Suppressor macrophage treated with lipopolysaccharide for 4 hours (primary cell): ENCODE data around the gene DPF3.
A peak's percentile ranks its signal among the peaks of the same experiment; 100 is the strongest.

Experiments
- DNase-seq: peaks from one replicate; pipeline ENCODE4 v3.0.0-alpha.2; 2020

Gene DPF3

DNA sequence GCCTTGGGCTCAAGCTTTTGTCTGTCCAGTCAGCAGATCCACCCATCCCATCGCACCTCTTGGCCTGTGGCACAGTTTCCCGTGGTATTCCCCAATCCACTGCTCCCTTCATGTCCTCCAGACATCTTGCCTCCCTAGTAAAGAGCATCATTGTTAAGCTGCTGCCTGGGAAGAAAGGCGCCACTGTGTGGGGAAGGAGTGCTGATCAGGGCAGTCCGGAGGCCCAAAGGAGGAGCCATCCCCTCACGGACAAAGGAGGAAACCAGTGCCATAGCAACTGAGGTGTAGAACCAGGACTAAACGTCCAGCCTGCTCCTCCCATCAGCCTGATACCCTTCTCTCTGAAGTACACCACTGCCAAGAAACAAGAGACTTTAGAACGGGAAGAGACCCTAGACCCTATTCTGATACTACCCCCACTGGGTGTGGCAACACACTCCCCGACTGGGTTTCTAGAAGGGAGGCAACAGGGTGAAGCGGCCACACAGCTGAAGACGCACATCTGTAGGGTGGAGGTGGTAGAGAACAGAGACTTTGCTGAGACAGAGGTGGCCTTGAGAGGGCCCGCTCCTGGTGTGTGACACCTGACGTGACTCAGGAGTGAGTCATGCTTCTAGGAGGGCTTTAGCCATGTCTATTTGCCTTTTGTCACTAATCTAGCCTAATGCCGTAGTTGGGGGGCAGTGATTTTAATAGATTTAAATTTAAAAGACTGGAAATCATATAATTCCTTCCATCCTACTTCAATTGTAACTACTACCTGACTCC is 185.0 kb downstream of the DPF3 start:
- DNase-seq = no peak

DNA sequence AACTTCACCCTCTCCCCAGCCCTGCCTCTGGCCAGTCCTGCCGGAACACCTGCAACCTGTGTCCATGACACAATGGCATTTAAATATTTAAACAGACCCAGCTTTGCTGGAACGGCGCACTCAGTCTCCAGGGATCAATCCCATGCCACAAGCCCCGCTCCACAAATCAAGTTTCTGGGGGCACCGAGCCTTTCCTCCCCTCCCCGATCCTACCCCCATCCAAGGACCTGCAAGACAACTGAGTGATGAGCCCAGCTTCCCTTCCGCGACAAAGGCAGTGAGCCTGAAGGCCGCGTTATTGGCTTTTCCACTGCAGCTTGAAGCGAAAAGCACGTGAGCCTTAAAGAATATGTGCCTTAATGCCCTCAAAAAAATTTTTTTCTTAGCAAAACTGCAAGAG is 185.7 kb downstream of the DPF3 start:
- no peak for DNase-seq

DNA sequence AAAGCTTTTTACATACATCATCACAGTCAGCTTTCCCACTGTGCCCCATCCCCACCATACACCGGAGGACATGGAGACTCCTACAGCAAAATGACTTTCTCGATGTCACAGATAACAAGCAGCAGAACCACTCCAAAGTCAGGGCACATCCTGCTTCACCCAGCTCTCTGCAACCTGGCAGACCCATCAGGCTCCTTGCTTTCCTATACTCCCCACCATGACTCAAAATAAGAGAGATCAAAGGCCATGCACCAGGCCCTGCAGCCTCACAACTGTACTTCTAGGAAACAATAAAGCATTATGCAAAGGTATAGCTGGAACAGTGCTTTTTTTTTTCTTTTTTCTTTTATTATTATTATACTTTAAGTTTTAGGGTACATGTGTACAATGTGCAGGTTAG is 187.4 kb downstream of the DPF3 start:
- no peak for DNase-seq

DNA sequence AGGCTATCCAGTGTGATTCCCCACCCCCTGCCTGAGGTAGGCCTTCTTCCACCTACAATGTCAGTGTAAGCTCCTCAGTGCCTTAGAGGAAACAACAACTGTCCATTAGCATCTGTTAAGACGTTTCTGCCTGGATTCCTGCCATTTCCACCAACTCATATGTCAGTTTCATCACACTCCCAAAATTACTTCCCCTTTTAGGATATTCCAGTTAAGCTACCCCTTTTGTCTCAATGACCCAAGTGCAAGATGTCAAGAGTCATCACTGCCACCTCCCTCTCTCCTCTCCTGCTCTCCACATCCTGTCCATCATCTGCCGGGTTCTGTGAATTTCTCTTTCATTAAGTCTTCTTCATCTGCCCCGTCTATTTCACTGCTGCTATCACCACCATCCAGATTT is 189.4 kb downstream of the DPF3 start:
- peak; percentile 88 for DNase-seq

DNA sequence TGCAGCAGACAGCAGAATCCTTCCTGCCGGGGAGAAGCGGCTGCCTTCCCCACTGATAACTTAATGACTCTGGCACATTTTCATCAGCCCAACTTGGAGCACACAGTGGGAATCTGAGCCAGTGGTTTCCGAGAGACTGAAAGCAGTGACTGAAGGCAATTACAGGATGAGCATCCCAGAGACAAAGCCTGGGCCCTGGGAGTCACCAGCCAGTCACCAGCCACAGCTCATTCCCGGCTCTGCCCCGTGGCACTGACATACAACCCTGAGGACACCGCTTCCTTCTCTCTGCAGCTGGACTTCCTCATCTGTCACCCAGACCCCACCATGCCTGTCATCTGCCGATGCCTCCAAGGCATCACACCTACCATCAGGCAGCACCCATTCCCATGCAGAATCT is 192.3 kb downstream of the DPF3 start:
- peak; percentile 84 for DNase-seq

DNA sequence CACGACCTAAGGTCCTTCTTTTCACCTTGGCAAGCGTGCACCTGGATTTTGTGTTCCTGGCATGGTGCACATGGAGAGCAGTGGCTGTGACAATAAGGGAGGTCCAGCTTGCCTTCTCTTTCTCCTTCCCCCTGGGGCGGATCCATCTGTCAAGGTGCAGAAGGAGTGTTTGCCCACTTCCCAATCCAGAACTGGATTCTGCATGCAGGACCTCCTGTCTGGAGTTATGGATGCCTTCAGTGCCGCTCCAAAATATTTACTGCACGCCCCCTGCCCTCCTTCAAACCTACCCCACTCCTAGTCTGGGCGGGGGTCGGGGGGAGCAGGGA is 192.7 kb downstream of the DPF3 start:
- no peak for DNase-seq

DNA sequence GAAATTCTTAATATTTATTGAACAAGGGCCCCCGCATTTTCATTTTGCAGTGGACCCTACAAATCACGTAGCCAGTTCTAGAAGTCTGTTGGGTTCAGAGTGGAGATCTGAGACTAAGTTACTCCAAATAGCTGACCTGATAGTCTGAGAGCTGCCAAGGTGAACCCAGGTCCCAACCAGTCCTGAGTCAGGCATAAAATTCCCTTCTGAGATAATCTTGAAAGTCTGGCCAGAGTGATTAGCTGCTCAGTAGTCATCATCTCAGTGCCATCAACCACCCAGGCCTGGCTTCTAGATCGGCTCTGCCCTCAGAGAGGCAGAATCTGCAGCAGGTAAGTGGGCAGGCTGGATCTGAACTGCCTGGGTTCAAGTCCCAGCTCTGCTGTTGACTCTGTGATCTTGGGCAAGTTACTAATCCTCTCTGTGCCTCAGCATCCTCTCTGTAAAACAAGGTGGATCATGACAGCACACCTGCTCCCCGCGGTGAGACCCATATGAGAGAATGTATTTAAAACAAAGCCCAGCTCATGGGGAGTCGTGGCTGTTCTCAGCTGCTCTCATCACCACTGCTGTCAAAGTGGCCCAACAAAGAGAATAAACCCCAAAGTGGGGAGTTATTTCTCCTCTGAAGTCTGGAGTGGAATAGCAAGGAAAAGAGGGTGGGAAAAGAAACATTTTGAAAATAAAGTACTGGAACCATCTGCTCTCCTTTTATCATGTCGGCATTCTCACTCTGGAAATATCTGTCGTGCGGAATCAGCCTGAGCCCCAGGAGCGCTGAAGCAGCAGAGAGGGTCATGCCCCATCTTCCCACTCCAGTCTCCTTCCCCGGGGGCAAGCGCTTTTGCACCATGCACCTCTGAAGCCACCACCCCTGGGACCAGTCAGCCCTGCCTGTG is 193.3 kb downstream of the DPF3 start:
- DNase-seq = peak; percentile 39

DNA sequence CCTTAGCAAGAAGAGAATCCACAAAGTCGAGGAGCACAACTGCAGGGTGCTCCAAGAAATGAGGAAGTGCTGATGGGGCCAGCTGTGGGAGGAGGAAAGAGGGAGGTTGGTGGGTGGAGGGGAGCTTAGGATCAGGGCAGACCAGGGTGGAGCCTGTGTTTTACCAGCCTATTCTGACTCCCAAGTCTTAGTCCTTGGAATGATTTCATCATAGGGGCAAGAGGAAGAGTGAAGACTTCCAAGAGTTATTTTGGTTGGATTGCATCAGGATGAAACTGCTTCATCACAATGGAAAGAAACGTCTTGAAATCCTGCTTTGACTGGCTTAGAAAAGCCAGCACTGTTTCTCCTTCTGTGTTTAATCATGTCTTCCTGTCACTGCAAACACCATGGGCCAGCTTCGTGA is 194.0 kb downstream of the DPF3 start:
- DNase-seq = peak; percentile 93

DNA sequence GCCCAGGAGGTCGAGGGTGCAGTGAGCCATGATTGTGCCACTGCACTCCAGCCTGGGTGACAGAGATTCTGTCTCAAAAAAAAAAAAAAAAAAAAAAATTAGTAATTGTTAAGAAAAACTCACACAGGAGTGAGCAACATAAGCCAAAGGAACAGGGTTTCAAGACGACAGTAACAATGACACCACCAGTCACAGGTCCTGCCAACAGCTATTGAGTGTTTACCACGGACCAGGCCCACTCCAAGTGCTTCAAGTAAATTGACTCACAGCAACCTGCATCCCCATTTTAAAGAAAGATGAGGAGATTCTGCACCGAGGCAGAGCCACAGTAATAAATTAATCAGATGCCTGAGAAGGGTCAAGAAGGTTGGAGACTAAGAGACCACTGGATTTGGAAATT is 194.5 kb downstream of the DPF3 start:
- no peak for DNase-seq

DNA sequence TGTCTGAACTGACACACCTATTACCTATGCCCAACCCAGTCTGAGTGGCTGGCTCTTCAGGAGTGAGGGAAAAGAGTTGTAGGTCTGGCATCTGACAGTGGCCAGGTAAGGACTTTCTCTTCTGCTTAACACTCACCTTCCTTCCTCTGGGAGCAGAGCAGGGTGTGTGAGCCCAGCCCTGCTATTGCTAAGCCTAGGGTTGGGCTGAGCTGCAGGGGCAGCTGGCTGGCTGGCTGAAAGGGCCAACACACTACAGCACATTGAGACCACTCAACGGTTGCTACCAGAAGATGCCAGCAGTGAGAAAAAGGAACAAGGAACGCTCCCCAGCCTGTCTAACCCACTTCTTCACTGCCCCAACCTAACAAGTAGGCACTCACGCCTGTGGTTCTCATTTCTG is 201.2 kb downstream of the DPF3 start:
- no peak for DNase-seq

DNA sequence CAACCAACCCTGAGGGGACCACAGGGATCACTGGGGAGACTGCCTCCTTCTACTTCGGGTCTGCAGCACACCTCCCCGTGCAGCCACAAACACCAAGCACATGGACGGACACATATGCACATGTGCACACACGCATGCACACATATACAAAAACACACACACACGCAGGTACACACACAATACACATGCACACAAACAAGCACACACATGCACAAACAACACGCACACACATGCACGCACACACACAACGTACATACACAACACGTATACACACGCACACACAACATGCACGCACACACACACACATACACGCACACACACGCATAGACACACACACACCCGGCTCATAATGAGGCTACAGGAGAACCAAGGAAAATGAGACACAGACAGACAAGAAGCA is 203.6 kb downstream of the DPF3 start:
- no peak for DNase-seq

DNA sequence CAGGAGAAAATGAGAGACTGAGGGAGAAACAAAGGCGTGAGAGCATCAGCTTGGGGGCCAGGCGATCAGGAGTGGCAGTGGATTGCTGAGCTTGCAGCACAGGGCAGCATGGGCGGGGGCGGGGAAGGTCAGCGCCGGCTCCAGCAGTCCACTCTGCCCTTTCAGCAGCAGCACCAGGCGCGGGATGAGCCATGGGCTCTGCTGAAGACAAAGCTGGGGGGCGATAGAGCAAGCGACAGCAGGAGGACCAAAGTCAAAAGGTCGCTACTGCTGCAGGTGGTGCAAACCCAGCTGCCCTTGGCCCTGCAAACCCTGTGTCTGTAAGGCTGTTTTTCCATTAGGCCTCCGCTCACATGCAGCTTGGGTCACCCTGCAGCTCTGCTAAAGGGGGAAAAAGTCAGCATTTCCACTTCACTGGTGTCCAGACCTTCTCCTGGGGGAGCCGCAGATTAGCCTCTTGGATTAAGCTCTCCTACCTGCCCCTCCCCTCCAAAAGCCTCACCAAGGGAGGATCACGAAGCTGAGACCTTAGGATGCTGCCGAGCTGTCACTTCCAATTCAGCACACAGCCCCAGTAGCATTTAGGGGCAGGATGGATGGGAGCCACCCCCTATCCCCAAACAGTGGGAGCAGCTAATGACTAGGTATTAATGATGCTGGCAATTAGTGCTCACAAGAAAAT is 204.8 kb downstream of the DPF3 start:
- no peak for DNase-seq

DNA sequence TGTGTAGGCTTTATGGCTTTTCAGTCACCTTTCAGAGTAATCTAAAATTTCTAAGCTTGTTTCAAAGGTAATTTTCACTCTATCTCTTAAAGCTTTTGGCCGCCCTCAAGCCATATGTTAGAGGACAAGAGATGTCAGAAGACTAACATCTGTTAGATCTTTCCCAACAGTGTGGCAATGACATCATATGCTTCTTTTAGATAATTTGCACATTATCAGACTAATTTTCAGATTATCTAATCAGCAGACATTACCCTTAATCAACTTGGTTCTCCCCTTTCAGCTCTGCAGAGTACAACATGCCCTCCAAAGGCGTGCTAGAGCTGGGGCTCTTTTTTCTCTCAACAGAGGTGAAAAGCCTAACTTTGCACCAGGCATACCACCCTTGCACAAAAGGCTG is 207.1 kb downstream of the DPF3 start:
- DNase-seq = no peak

DNA sequence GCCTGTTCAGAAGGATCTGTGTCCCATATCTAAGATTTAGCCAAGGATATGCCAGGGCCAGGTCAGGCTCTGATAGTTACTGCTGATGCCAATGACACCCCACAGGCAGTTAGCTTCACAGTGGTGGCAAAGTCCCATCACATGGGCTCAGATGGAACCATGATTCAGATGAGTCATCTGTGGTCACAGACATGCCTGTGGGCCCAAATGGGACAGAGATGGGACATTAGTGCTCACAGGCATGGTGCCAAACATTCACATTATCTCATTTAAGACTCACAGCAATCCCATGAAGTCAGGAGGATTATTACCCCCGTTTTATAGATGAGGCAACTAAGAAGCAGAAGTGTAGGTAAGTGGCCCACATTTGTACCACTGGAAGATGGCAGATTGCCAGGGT is 207.8 kb downstream of the DPF3 start:
- DNase-seq = no peak

DNA sequence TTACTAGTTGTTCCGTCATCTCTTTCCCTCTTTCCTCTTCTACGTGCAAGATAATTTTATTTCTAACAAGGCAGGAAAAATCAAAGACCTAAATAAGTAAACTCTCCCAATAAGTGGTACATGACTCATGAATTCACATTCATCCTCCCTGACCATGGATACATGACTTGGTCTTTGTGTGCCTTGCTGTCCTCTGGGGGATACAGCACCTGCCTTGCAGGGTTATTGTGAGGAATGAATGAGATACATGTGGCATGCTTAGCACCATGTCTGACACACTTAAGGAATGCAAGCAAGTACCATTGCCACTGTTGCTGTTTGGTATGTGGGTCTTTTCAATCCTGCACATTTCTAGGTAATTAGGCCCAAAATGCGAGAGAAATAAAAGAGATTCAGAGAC is 208.4 kb downstream of the DPF3 start:
- no peak for DNase-seq

DNA sequence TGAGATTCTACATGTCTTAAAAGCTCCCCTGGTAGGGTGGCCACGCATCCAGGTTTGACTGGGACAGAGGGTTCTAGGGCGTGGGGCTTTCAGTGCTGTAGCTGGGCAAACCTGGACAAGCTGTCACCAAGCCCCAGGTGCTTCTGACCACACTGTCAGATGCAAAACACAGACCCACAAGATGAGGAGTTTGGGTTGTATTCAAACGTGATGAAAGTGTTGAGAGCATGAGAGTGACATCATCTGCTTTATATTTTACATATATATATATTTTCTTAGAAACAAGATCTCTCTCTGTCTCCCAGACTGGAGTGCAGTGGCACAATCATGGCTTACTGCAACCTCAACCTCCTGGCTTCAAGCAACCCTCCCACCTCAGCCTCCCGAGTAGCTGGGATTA is 210.1 kb downstream of the DPF3 start:
- DNase-seq = no peak

DNA sequence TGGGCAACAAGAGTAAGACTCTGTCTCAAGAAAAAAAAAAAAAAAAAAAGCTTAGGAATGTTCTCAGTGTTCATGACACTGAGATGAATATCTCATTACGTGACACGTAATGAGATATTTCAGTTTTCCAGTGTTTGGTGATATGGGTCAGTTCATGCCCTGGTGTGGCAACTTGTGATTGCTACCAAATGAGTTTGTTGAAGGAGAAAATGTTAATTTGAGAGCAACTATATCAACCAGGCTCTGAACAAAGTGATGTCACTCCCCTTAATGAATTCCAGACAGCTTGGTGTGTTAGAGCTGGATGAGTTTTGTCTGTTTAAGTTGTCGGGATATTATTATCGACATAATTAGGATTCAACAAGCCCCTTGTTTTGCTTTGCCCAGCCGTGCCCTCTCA is 211.7 kb downstream of the DPF3 start:
- no peak for DNase-seq

DNA sequence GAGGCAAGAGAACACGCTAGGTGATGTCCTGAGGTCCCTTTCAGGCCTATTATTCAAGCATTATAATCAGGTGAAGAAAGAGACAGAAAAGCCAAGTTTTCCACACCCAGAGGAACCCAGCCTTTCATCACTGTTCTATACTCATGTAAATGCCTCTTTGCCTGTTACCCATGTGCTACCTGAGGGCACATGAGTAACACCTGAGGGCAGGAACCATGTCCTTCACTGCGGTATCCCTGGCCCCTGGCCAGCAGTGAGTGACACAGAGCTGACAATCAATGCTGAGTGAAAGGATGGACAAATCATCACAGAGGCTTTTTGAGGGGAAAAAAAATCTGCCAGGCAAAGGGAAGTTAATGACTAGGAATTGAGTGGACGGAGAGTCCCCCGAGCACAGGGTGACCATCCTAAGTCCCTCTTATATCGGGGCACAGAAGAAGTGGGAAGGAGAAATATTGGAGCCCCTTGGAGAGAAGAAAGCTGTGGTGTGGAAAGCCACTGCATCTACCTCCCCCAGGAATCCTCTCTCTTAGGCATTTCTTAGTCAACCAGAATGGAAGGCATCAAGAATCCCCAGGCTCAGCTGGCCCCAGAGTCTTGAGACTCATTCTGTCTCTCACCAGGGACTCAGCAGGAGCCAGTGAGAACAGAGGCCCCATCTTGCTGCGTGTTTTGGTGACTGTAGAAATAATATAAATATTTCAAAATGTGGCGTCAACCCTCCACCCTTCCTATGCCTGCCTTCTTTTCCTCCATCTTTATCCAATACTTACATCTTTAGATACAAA is 212.9 kb downstream of the DPF3 start:
- no peak for DNase-seq

DNA sequence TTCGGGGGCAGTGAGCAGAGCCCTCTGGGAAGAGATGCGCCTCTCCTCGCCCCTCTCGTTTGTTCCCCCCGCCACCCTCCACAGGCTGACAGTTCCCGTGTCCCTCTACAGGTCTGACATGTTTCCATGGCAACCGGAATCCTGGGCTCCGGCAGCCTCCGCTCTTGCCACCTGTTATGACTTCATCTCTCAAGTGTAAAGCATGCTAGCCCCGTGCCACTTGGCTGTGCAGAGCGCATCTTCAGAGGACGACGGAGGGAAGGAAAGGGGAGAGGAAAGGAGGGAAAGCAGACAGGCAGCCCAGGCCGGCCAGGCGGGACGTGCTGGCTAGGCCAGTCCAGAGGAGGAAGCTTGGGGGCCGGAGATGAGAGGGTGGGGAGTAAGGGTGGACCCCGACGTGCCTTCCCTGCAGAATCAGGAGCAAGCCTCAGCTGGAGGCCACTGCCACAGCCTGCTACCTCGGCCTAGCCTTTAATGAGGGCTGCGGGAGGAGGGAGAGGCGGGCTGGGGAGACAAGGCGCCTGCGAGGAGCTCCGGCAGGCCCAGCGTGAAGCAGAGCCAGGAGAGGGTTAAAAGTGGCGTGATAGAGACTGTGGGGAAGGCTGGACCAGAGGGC is 214.3 kb downstream of the DPF3 start:
- DNase-seq = no peak

DNA sequence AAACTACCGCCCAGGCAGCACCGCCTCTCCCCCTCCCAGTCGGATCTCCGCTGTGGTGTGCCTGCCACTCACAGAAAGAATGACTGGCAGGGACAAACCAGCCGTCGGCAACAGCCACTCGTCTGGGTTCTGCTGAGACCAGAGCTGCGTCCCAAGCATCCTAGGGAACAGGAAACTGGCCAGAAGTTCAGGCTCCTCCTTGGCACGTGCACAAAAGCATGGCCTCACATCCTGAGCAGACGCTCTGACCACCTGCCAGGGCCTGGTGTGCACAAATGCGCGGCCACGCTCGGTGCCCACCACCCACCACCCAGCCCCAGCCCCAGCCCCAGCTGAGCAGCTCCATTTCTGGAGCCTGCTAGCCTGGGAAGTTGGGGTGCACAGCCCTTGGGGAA is 214.8 kb downstream of the DPF3 start:
- DNase-seq = no peak

DNA sequence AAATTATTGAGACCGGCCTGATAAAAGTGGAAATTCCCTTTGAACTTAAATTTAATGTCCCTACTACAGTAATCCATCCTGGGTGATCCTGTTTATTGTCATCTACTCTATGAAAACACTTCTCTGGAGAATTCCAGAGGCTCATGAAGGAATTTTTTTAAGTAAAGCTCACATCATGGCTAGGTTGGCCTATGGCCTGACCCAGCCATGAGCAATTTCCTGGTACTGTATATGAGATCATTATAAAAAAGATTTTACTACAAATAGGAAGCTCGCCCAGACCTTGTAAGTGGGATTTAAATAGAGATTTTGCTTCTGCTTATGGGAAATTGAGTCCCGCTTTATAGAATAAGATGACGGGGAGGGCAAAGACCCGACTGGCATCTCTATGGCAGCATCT is 215.5 kb downstream of the DPF3 start:
- DNase-seq = no peak

DNA sequence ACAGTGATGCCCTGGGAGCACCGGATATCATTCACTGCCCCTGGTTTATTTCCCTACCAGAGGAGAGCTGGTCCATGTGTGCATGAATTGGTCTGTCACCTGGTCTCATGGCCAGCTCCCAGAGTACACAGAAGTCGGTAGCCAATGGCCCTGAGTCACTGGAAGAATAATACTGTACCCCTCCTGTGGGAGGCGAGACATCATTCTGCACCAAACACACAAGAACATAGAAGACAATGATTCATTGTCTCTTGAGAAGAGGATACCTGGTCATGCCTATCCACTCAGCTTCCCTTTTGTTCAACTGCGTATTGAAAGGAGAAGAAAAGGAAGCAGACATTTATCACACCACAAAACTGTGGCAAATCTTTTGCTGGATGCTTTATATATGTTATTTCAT is 216.2 kb downstream of the DPF3 start:
- no peak for DNase-seq

DNA sequence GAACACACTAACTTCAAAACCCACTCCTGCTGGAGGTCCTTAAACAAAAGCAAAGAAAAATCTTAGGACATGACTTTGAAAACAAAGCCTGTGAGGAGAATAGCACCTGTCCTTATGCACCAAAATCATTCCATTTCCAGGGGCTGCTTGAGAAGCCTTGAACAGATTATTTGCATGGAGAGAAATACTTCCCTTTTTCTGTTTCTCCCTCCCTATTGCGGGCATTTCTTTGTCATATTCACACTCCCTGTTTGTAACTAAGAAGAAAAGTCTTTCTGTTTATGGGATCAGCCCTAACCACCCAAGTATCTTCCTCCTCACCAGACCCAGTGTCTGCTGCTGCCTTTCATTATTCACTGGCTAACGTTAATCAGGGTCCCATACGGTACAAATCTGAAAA is 218.8 kb downstream of the DPF3 start:
- peak; percentile 34 for DNase-seq
